ENCODE data around the gene TNFRSF19.

The TNFRSF19 gene

GRCh38 chr13:23558675-23559536, 11.3 kb upstream of the TNFRSF19 start:
- Mint-ChIP-seq H3K27me3 (peaks cover 8% of the 10 kb centered on the region), H3K4me1 (no peaks in the 10 kb centered on the region), H3K9me3 (no peaks in the 10 kb centered on the region), H3K27ac (no peak overlapping the region), H3K36me3 (no peaks in the 10 kb centered on the region), H3K4me3 (no peak overlapping the region)

DNA sequence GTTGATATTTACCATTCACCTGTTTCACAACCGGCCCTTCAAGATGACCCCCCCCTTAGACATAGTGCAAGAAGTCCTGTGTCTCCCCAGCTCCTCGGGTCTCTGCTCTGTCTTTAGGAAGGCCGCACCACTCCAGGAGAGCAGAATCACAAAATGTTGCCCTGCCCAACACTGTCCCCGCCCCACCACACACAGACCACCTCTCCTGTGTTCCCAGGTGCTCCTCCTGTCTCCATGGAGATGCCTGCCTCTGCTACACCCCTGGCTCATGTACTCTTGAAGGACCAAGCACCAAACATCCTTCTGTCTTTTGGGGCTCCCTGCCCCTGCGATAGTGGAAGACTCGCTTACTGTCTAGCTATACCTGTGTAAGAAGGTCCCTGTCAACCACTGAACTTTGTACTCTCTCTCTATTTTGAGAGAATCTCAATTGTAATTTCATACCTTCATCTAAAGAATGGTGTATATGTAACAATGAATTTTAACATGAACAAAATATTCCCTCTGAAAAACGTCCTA, 9.6 kb upstream of the TNFRSF19 start:
- no peaks in the 10 kb centered on the region for H3K36me3 Mint-ChIP-seq

DNA sequence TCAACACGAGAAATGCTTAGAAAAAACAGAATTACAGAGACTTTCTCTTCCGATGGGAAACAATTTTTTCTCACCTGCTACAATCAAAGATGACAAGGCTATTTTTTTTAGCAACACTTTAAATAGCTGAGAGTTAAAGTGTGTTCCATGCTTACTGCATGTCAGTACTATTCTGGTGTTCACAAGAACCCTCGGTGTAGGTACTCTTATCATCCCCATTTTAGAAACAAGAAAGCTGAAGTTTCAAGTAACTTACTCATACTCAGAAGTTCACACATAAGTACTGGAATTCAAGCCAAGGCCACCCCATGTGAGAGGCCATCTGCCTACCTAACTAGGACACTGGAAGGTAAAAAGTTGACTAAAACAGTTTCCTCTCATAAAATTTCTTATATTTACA, 9.0 kb upstream of the TNFRSF19 start:
- H3K27ac Mint-ChIP-seq, result no peak overlapping the region
- H3K27me3 Mint-ChIP-seq, result peaks cover 3% of the 10 kb centered on the region
- H3K4me3 Mint-ChIP-seq, result no peak overlapping the region
- no peaks in the 10 kb centered on the region for H3K36me3 Mint-ChIP-seq
- no peaks in the 10 kb centered on the region for H3K9me3 Mint-ChIP-seq
- H3K4me1 Mint-ChIP-seq, result no peaks in the 10 kb centered on the region

More for the DNA sequence above, 9.6 kb upstream of the TNFRSF19 start:
- Mint-ChIP-seq H3K27ac (no peak overlapping the region), H3K4me3 (no peak overlapping the region), H3K9me3 (no peaks in the 10 kb centered on the region), H3K27me3 (peaks cover 3% of the 10 kb centered on the region), H3K4me1 (no peaks in the 10 kb centered on the region)

- Mint-ChIP-seq H3K9me3 (no peaks in the 10 kb centered on the region), H3K4me1 (no peaks in the 10 kb centered on the region), H3K27me3 (peaks cover 5% of the 10 kb centered on the region), H3K4me3 (no peak overlapping the region), H3K27ac (no peak overlapping the region), H3K36me3 (no peaks in the 10 kb centered on the region)
Measured at GRCh38 chr13:23563085-23563845, 6.9 kb upstream of the TNFRSF19 start.

DNA sequence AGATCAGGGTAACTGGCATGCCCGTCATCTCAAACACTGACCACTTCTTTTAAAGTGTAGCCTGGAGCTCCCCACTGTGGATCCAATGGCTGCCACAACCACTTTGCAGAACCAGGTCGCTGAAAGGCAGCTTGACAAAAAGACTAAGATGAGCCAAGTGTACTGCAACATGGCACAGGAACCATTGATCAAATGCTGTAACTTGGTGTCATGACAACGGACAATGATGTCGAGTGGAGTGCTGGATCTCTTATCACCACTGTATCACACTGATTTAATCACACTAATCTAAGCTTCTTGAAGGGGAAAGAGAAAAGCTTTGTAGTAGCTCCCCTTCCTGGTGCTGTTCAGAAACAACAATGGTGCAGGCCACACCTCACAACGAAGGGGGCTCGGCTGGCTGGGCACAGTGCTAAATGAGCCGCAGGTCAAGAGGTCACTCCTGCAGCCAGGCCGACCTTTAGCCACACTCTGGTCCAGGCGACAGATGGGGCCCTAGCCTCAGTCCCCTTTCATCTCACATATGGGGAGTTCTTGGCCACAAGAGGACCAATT, 2.2 kb upstream of the TNFRSF19 start:
- Mint-ChIP-seq H3K9me3 (no peaks in the 10 kb centered on the region), H3K36me3 (no peaks in the 10 kb centered on the region), H3K27me3 (peaks cover 24% of the 10 kb centered on the region), H3K4me3 (no peak overlapping the region), H3K4me1 (peaks cover 10% of the 10 kb centered on the region), H3K27ac (no peak overlapping the region)

DNA sequence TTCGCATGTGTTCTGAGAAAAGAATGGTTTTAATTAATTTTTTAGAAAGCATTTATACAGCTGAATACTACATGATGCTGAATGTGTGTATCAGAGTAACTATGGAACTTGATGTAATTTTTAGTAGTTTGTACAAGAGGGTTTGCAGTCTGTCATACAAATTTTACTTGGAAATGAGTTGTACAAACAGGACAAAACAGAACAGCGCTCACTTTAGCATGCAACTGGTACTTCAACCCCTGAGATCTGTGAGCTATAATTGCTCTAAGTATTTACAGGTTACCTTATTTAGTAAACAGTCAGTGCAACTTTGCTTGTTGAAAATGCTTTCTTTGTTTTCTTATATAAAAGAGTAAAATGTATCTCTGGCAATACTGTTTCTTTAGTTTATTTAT, 706 bp downstream of the TNFRSF19 start:
- H3K27ac Mint-ChIP-seq, result no peak overlapping the region
- no peak overlapping the region for H3K4me3 Mint-ChIP-seq
- peaks cover 16% of the 10 kb centered on the region for H3K4me1 Mint-ChIP-seq
- H3K9me3 Mint-ChIP-seq, result no peaks in the 10 kb centered on the region
- H3K27me3 Mint-ChIP-seq, result peaks cover 29% of the 10 kb centered on the region
- H3K36me3 Mint-ChIP-seq, result no peaks in the 10 kb centered on the region

DNA sequence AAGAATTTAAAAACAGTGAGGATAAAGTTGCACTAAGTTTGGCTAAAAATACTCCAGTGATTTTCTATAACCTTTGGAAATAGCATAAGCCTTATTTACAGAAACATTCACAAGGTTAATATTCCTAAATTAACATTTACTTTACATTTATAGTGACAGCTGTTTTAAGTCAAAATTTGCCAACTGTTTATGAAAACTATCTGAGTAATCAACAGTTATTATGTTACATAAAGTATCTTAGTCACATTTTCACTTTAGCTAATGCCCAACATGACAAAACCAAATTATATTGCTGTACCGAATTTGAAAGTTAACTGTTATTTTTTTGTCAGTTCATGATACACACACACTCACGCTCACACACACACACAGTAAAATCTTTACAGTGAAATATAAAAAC, 1.2 kb downstream of the TNFRSF19 start:
- Mint-ChIP-seq H3K27me3 (peaks cover 29% of the 10 kb centered on the region), H3K4me1 (peaks cover 16% of the 10 kb centered on the region), H3K4me3 (no peak overlapping the region), H3K27ac (no peak overlapping the region), H3K36me3 (no peaks in the 10 kb centered on the region), H3K9me3 (no peaks in the 10 kb centered on the region)

GRCh38 chr13:23572836-23573235, 2.6 kb downstream of the TNFRSF19 start:
- Mint-ChIP-seq H3K27me3 (peaks cover 31% of the 10 kb centered on the region), H3K4me1 (peaks cover 22% of the 10 kb centered on the region), H3K4me3 (no peak overlapping the region), H3K36me3 (no peaks in the 10 kb centered on the region), H3K9me3 (no peaks in the 10 kb centered on the region), H3K27ac (no peak overlapping the region)

DNA sequence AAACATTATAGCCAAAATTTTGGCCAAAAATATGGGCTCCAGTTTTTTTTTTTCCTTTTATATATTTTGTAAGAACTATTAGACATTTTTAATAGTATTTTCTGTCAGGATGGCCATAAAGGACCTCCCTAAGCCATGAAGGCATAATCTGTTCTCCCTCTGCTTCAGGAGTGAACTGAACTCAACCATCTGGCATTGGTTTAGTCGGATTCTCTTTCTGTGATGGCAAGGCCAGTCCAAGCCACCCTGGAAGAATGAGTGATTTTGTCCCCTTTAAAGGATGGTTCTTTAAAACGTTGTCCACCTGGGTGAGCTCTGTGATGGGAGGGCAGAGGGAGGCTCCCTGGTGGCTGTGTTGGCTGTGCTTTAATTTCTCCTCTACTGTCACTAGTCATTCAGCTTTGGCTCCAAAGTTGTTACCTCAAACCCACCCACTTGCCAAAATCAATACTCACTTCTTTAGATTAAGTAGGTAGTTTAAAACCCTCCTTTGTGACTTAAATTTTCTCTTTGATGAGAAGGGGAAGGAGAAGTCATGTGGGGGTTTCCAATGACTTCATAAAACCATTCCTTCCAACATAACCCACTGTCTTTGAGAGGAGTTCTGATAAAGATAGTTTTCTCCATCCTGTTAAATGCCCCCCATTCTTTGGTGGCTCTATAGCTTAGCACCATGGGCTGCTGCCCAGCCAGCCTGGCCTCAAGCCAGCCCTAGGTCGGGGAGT, 4.4 kb downstream of the TNFRSF19 start:
- no peaks in the 10 kb centered on the region for H3K36me3 Mint-ChIP-seq
- H3K27ac Mint-ChIP-seq, result peak overlapping the region; percentile 46
- H3K4me3 Mint-ChIP-seq, result no peak overlapping the region
- peaks cover 25% of the 10 kb centered on the region for H3K4me1 Mint-ChIP-seq
- peaks cover 31% of the 10 kb centered on the region for H3K27me3 Mint-ChIP-seq
- no peaks in the 10 kb centered on the region for H3K9me3 Mint-ChIP-seq

DNA sequence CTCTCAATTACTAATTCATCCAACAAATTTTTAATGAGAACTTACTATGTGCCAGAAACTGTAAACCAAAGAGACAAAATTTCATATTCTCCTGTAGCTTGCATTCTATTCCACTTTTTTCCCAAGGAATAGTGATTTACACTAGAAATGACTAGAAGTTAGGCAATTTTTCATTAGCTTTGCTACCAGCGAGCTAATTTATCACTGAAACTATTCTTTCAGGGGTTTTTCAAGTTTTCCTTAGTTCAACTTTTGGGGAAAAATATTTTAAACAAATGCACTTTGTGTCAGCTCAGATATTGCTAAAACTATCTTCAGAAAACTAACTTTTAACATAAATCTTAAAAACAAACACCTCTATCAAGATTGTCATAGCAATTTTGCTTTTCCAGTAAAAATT, 5.4 kb downstream of the TNFRSF19 start:
- no peak overlapping the region for H3K27ac Mint-ChIP-seq

GRCh38 chr13:23578411-23579071, 8.3 kb downstream of the TNFRSF19 start:
- Mint-ChIP-seq H3K4me3 (peak overlapping the region; percentile 60), H3K27ac (no peak overlapping the region), H3K36me3 (no peaks in the 10 kb centered on the region), H3K27me3 (peaks cover 24% of the 10 kb centered on the region), H3K4me1 (peaks cover 21% of the 10 kb centered on the region), H3K9me3 (no peaks in the 10 kb centered on the region)

More for the DNA sequence above, 5.4 kb downstream of the TNFRSF19 start:
- H3K36me3 Mint-ChIP-seq, result no peaks in the 10 kb centered on the region
- H3K27me3 Mint-ChIP-seq, result peaks cover 29% of the 10 kb centered on the region
- peaks cover 23% of the 10 kb centered on the region for H3K4me1 Mint-ChIP-seq
- H3K9me3 Mint-ChIP-seq, result no peaks in the 10 kb centered on the region
- no peak overlapping the region for H3K4me3 Mint-ChIP-seq

GRCh38 chr13:23579072-23579895, 9.1 kb downstream of the TNFRSF19 start:
- Mint-ChIP-seq H3K27me3 (peaks cover 26% of the 10 kb centered on the region), H3K9me3 (no peaks in the 10 kb centered on the region), H3K4me3 (peak overlapping the region; percentile 60), H3K4me1 (peaks cover 21% of the 10 kb centered on the region), H3K36me3 (no peaks in the 10 kb centered on the region), H3K27ac (no peak overlapping the region)

GRCh38 chr13:23579896-23580683, 9.9 kb downstream of the TNFRSF19 start:
- Mint-ChIP-seq H3K4me3 (peak overlapping the region; percentile 51), H3K27me3 (peaks cover 24% of the 10 kb centered on the region), H3K4me1 (peaks cover 15% of the 10 kb centered on the region), H3K36me3 (no peaks in the 10 kb centered on the region), H3K9me3 (no peaks in the 10 kb centered on the region), H3K27ac (no peak overlapping the region)
